ENCODE data around the gene OR51B2.
"Not testable (repeated sequence)": the region's sequence is repeated elsewhere in the genome, so short reads cannot be mapped to it uniquely, and the experiment has no call there.

The OR51B2 gene

DNA sequence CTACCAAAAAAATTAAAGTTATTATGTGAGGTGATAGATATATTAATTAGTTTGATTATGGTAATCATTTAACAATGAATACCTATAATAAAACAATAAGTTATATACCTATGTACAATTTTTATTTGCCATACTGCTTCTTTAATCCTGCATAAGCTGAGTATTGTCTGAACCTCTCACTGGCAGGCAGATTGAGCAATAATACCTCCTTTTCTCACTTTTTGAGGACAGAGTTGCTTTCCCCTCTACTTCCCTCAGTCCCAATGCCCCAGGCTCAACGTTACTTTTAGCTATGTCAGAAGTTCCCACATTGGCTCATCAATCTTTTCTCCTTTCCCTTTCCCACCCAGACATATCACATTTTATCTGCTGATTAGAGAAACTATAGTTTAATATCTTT is 25.5 kb upstream of the OR51B2 start:
- no peak overlapping the region for H3K9ac ChIP-seq (ENCODE audit: low read length)
- no peaks in the 10 kb centered on the region for H3K9me3 ChIP-seq (ENCODE audit: control insufficient read depth, low read depth, low read length)
- no peaks in the 10 kb centered on the region for H3K36me3 ChIP-seq (ENCODE audit: control insufficient read depth, low read depth, low read length)
- peaks cover 9% of the 10 kb centered on the region for H3K4me1 ChIP-seq (ENCODE audit: control insufficient read depth, low read depth, low read length)
- no peak overlapping the region for H3K4me3 ChIP-seq (ENCODE audit: low read length)
- H3K27me3 ChIP-seq (ENCODE audit: control insufficient read depth, insufficient read depth, low read length) = no peaks in the 10 kb centered on the region
- H3K27ac ChIP-seq (ENCODE audit: low read length) = no peak overlapping the region

DNA sequence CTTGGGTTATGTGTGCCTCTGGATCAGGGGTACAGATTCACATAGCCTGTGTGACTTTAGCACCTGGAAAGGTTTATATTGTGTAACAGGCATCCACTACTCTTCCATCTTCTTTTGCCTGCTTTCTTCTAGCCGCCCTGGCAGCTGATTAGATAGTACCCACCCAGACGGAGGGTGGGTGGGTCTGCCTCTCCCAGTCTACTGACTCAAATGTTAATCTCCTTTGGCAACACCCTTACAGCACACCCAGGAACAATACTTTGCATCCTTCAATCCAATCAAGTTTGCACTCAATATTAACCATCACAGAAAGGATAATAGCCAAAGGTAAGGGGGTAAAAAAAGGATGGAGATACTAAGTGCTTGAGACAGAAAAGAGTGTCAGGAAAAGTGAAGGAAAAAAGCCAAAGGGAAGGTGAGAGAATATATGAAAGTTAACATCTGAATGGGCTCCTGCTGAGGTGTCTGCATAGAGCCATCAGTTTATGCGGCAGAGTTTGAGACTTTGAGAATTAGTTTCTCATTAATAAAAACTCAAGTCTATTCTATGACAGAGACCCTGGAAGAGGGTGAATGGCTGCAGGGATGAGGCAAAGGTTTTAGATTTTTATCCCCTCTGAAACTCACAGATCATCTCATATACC is 24.6 kb upstream of the OR51B2 start:
- no peak overlapping the region for H3K9ac ChIP-seq (ENCODE audit: low read length)
- H3K9me3 ChIP-seq (ENCODE audit: control insufficient read depth, low read depth, low read length) = no peaks in the 10 kb centered on the region
- no peaks in the 10 kb centered on the region for H3K27me3 ChIP-seq (ENCODE audit: control insufficient read depth, insufficient read depth, low read length)
- H3K27ac ChIP-seq (ENCODE audit: low read length) = no peak overlapping the region
- H3K4me1 ChIP-seq (ENCODE audit: control insufficient read depth, low read depth, low read length) = peaks cover 14% of the 10 kb centered on the region
- H3K4me3 ChIP-seq (ENCODE audit: low read length) = no peak overlapping the region
- H3K36me3 ChIP-seq (ENCODE audit: control insufficient read depth, low read depth, low read length) = no peaks in the 10 kb centered on the region

DNA sequence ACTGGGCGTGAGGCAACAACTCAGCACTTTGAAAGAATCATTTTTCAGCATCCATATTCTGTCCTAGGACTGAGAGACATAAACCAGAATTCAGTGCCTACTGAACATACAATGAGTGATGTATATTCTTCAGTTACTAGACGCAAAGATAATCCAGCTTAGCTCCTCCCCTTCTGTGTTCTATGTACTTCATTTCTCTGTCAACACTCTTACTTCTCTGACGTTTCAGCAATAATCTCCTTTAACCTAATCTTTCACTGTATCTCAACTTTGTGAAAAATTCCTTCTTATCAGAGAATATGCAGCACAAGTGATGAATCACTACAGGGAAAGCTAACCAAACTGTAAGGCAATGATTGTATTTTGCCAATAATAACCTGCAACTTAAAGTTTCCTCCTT is 21.7 kb upstream of the OR51B2 start:
- H3K27me3 ChIP-seq (ENCODE audit: control insufficient read depth, insufficient read depth, low read length) = no peaks in the 10 kb centered on the region
- no peak overlapping the region for H3K27ac ChIP-seq (ENCODE audit: low read length)
- H3K36me3 ChIP-seq (ENCODE audit: control insufficient read depth, low read depth, low read length) = no peaks in the 10 kb centered on the region
- peaks cover 16% of the 10 kb centered on the region for H3K4me1 ChIP-seq (ENCODE audit: control insufficient read depth, low read depth, low read length)
- H3K9me3 ChIP-seq (ENCODE audit: control insufficient read depth, low read depth, low read length) = no peaks in the 10 kb centered on the region
- no peak overlapping the region for H3K9ac ChIP-seq (ENCODE audit: low read length)
- H3K4me3 ChIP-seq (ENCODE audit: low read length) = no peak overlapping the region

DNA sequence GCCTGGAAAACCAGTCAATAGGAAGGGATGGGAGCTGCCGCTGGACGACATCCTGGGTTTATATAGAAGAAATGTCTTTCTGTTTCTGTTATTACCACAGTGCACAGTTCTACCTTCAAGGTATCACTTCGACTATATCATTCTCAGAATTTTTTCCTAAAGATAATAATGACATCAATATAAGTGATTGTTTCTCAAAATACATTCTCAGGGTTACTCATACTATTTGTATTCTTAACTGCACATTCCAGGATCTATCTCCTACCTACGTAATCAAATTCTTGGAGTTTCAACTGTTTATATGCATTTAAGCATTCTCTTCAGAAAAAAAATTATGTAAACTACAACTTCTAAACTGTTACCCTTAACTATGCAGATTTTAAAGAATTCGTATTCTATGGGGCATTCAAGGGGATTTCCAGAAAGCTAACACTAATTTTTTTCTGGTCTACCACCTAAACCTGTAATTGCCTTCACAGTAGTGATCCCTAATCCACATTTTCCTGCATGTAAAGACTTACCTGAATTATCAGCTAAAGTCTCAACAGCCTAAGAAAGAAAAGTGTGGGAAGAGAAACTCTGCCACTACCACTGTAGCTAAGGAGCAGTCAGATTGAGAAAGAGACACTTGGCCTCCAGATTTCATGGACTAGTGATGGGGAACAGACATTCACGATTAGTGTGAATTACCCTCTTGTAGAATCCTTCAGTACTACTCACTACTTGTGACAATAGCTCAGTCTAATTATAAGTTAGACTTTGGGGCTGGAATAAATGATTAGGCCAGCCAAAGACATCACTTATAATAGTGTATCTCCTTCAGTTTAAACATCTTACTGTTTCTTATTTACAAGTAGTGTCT is 19.6 kb upstream of the OR51B2 start, which contains the start of gene OR51B5:
Gene OR51B5, minus strand, starts transcription at position 51 of the 862 bp plus-strand sequence. Its CDS starts 0 bp downstream, at position 51.
- Histone ChIP-seq H3K27ac (ENCODE audit: low read length) (no peak within 1 kb of the TSS), H3K4me1 (ENCODE audit: control insufficient read depth, low read depth, low read length) (peaks cover 11% of the 10 kb centered on the region), H3K27me3 (ENCODE audit: control insufficient read depth, insufficient read depth, low read length) (no peaks in the 10 kb centered on the region), H3K36me3 (ENCODE audit: control insufficient read depth, low read depth, low read length) (no peaks in the 10 kb centered on the region), H3K9ac (ENCODE audit: low read length) (no peak within 1 kb of the TSS), H3K4me3 (ENCODE audit: low read length) (no peak within 1 kb of the TSS), H3K9me3 (ENCODE audit: control insufficient read depth, low read depth, low read length) (no peaks in the 10 kb centered on the region)

DNA sequence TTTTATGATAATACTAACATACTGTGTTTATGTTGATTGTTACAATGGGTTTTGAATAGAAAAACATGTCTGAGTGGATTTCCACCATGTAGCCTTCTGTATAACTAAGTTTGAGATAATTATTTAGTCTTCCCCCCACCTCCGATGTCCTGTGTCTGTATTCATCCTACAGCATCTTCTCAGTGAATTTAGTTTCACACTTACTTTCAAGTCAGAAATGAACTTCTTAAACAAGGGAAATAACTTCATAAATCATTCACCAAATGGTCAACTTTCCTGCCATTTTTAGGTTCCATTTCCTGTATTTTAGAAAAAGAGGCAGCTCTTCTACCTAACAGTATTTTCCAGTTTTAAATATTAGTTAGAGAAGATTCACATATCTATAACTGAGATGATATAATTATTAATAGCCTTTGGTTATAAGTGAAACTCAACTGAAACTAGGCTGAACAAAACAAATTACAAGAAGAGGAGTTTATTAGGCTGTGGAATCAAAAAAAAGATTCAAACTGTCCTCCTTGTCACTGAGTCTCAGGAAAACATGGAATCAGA is 15.8 kb upstream of the OR51B2 start:
- H3K27me3 ChIP-seq (ENCODE audit: control insufficient read depth, insufficient read depth, low read length) = no peaks in the 10 kb centered on the region
- H3K9ac ChIP-seq (ENCODE audit: low read length) = no peak overlapping the region

DNA sequence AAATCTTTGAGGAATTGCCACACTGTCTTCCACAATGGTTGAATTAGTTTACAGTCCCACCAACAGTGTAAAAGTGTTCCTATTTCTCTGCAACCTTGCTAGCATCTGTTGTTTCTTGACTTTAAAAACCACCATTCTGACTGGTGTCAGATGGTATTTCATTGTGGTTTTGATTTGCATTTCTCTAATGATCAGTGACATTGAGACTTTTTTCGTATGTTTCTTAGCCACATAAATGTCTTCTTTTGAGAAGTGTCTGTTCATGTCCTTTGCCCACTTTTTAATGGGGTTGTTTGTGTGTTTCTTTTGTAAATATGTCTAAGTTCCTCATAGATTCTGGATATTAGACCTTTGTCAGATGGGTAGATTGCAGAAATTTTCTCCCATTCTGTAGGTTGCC is 13.2 kb upstream of the OR51B2 start:
- not testable (repeated sequence) for H3K36me3 ChIP-seq (ENCODE audit: control insufficient read depth, low read depth, low read length); H3K27me3 ChIP-seq (ENCODE audit: control insufficient read depth, insufficient read depth, low read length); H3K4me1 ChIP-seq (ENCODE audit: control insufficient read depth, low read depth, low read length); H3K9ac ChIP-seq (ENCODE audit: low read length); H3K27ac ChIP-seq (ENCODE audit: low read length); H3K9me3 ChIP-seq (ENCODE audit: control insufficient read depth, low read depth, low read length); H3K4me3 ChIP-seq (ENCODE audit: low read length)

More for the DNA sequence above, 15.8 kb upstream of the OR51B2 start:
- Histone ChIP-seq H3K4me1 (ENCODE audit: control insufficient read depth, low read depth, low read length) (peaks cover 7% of the 10 kb centered on the region), H3K4me3 (ENCODE audit: low read length) (no peak overlapping the region), H3K36me3 (ENCODE audit: control insufficient read depth, low read depth, low read length) (no peaks in the 10 kb centered on the region), H3K9me3 (ENCODE audit: control insufficient read depth, low read depth, low read length) (no peaks in the 10 kb centered on the region), H3K27ac (ENCODE audit: low read length) (no peak overlapping the region)

DNA sequence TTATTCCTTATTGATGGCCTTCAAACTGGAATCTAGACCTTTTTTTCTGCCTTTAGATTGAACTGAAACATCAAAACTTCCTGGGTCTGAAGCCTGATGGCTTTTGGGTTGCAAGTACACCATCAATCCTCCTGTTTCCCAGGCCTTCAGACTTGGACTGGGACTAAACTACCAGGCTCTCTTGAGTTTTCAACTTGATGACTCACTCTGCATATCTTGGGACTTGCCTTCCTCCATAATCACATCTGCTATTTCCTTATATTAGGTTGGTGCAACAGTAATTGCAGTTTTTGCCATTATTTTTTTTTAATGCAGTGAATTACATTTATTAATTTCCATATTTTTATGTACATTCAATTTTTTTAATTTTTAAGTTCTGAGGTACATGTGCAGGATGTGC is 12.2 kb upstream of the OR51B2 start:
- Histone ChIP-seq H3K27me3 (ENCODE audit: control insufficient read depth, insufficient read depth, low read length) (no peaks in the 10 kb centered on the region), H3K4me3 (ENCODE audit: low read length) (no peak overlapping the region), H3K4me1 (ENCODE audit: control insufficient read depth, low read depth, low read length) (no peaks in the 10 kb centered on the region), H3K9me3 (ENCODE audit: control insufficient read depth, low read depth, low read length) (no peaks in the 10 kb centered on the region), H3K9ac (ENCODE audit: low read length) (no peak overlapping the region), H3K36me3 (ENCODE audit: control insufficient read depth, low read depth, low read length) (no peaks in the 10 kb centered on the region), H3K27ac (ENCODE audit: low read length) (no peak overlapping the region)

DNA sequence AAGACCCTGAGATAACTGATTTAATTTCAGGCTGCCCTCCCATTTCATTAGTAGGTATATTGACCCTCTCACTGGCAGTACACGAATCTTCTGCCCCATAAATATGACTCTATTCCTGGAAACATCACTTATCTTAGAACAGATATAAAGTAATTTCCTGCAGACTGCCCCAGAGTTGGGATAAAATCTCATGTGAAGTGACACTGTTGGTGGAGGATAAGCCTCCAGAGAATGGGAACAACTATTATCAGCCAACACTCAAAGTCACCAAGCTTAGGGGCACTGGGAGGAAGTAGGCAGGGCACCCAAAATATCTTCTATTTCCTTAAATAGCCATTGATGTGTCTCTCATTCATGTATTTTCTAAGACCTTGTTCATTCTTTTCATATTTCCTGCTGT is 11.1 kb upstream of the OR51B2 start:
- Histone ChIP-seq H3K4me1 (ENCODE audit: control insufficient read depth, low read depth, low read length) (no peaks in the 10 kb centered on the region), H3K9me3 (ENCODE audit: control insufficient read depth, low read depth, low read length) (no peaks in the 10 kb centered on the region), H3K4me3 (ENCODE audit: low read length) (no peak overlapping the region), H3K27ac (ENCODE audit: low read length) (no peak overlapping the region), H3K36me3 (ENCODE audit: control insufficient read depth, low read depth, low read length) (no peaks in the 10 kb centered on the region), H3K27me3 (ENCODE audit: control insufficient read depth, insufficient read depth, low read length) (no peaks in the 10 kb centered on the region), H3K9ac (ENCODE audit: low read length) (no peak overlapping the region)

DNA sequence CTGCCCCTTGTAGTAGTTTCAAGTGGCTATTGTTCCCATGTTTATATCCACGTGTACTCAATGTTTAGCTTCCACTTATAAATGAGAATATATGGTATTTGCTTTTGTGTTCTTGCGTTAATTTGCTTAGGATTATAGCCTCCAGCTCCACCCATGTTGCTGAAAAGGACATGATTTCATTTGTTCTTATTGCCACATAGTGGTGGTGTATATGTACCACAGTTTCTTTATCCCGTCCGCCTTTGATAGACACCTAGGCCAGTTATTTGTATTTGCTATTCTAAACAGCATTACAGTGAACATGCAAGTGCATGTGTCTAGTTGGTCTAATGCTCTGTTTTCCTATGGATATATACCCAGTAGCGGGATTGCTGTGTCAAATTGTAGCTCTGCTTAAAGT is 6.8 kb downstream of the OR51B2 start:
- H3K9ac ChIP-seq (ENCODE audit: low read length) = no peak overlapping the region
- H3K9me3 ChIP-seq (ENCODE audit: control insufficient read depth, low read depth, low read length) = no peaks in the 10 kb centered on the region
- H3K27me3 ChIP-seq (ENCODE audit: control insufficient read depth, insufficient read depth, low read length) = no peaks in the 10 kb centered on the region
- no peaks in the 10 kb centered on the region for H3K4me1 ChIP-seq (ENCODE audit: control insufficient read depth, low read depth, low read length)
- H3K27ac ChIP-seq (ENCODE audit: low read length) = no peak overlapping the region
- no peaks in the 10 kb centered on the region for H3K36me3 ChIP-seq (ENCODE audit: control insufficient read depth, low read depth, low read length)
- H3K4me3 ChIP-seq (ENCODE audit: low read length) = no peak overlapping the region

DNA sequence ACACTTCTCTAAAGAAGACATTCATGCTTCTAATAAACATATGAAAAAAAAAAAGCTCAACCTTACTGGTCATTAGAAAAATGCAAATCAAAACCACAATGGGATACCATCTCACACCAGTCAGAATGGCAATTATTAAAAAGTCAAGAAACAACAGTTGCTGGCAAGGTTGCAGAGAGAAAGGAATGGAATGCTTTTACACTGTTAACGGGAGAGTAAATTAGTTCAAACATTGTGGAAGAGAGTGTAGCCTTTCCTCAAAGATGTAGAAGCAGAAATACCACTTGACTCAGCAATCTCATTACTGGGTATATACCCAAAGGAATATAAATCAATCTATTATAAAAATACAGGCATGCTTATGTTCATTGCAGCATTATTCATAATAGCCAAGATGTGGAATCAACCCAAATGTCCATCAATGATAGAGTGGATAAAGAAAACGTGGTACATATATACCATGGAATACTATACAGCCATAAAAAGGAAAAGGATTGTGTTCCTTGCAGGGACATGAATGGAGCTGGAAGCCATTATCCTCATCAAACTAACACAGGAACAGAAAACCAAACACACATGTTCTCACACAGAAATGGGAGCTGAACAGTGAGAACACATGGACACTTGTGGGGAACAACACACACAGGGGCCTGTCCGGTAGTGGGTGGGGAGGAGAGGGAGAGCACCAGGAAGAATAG is 10.6 kb downstream of the OR51B2 start:
- H3K27ac ChIP-seq (ENCODE audit: low read length); H3K4me3 ChIP-seq (ENCODE audit: low read length); H3K9me3 ChIP-seq (ENCODE audit: control insufficient read depth, low read depth, low read length); H3K27me3 ChIP-seq (ENCODE audit: control insufficient read depth, insufficient read depth, low read length); H3K9ac ChIP-seq (ENCODE audit: low read length); H3K36me3 ChIP-seq (ENCODE audit: control insufficient read depth, low read depth, low read length); H3K4me1 ChIP-seq (ENCODE audit: control insufficient read depth, low read depth, low read length): not testable (repeated sequence)

DNA sequence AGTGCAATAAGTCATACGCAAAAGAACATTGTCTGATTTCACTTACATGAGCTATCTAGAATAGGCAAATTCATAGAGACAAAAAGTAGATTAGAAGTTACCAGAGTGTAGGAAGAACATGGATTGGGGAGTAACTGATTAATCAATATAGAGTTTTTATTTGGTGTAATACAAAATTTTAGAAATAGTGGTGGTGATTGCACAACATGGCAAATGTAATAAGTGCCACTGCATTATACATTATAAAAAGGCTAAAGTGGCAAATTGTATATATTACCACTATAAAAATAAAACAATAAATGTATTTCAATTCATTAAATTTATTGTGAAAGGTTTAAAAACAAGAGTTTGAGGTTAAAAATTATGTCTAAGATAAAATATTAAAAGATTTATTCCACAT is 13.7 kb downstream of the OR51B2 start:
- no peaks in the 10 kb centered on the region for H3K36me3 ChIP-seq (ENCODE audit: control insufficient read depth, low read depth, low read length)
- H3K9me3 ChIP-seq (ENCODE audit: control insufficient read depth, low read depth, low read length) = no peaks in the 10 kb centered on the region
- H3K4me3 ChIP-seq (ENCODE audit: low read length) = no peak overlapping the region
- H3K27me3 ChIP-seq (ENCODE audit: control insufficient read depth, insufficient read depth, low read length) = no peaks in the 10 kb centered on the region
- no peak overlapping the region for H3K27ac ChIP-seq (ENCODE audit: low read length)
- no peaks in the 10 kb centered on the region for H3K4me1 ChIP-seq (ENCODE audit: control insufficient read depth, low read depth, low read length)
- no peak overlapping the region for H3K9ac ChIP-seq (ENCODE audit: low read length)
